Activated naive CD8-positive, alpha-beta T cell treated with anti-CD3 and anti-CD28 coated beads, Interleukin-2, amount 50 U/mL, for 24 hours (primary cell): Measurements from ENCODE around the gene GDA.
"Not testable (repeated sequence)": the region's sequence is repeated elsewhere in the genome, so short reads cannot be mapped to it uniquely, and the experiment has no call there.

Source experiments
- ATAC-seq: fragments of 150-1000 bp; cut with Tn5 transposase; one replicate; pipeline ENCODE4 v1.10.0; 2021
- DNase-seq: peaks from one replicate; pipeline ENCODE4 v3.0.0; 2021
- H3K27ac Mint-ChIP-seq: one replicate; pipeline ENCODE4 v1.8.0; 2021; ENCODE audit warnings: mild to moderate bottlenecking, mixed read lengths
- H3K27me3 Mint-ChIP-seq: one replicate; pipeline ENCODE4 v1.8.0; 2021; ENCODE audit warnings: mixed read lengths
- H3K36me3 Mint-ChIP-seq: one replicate; pipeline ENCODE4 v1.8.0; 2021; ENCODE audit warnings: low read depth, mixed read lengths
- H3K4me1 Mint-ChIP-seq: one replicate; pipeline ENCODE4 v1.8.0; 2021; ENCODE audit warnings: mixed read lengths
- H3K4me3 Mint-ChIP-seq: one replicate; pipeline ENCODE4 v1.8.0; 2021; ENCODE audit warnings: mild to moderate bottlenecking, moderate library complexity, mixed read lengths
- H3K9me3 Mint-ChIP-seq: one replicate; pipeline ENCODE4 v1.8.0; 2021; ENCODE audit warnings: mixed read lengths

Gene GDA

GRCh38 chr9:72263572-72263971, 114.3 kb downstream of the GDA start:
- ATAC-seq (no peak), DNase-seq (no peak)
- Mint-ChIP-seq H3K36me3 (no peaks in the 10 kb centered on the region), H3K27ac (no peak overlapping the region), H3K9me3 (no peaks in the 10 kb centered on the region), H3K4me3 (no peak overlapping the region), H3K27me3 (peaks cover 2% of the 10 kb centered on the region), H3K4me1 (no peaks in the 10 kb centered on the region)

DNA sequence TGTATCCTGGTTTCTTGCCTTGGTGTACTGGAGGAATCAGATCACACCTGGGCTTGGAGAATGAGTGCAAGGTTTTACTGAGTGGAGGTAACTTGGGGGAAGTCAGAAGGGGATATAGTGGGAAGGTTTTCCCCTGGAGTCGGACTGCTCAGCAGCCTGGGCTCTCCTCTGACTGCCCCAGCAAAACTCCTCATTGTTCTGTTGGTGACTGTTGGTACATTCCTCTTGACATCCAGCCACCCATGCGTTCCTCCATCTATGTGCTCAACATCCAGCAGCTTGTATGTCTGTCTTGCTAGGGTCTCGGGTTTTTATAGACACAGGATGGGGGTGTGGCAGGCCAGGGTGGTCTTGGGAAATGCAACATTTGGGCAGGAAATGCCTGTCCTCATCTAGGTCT, 119.7 kb downstream of the GDA start:
- ATAC-seq = no peak

DNA sequence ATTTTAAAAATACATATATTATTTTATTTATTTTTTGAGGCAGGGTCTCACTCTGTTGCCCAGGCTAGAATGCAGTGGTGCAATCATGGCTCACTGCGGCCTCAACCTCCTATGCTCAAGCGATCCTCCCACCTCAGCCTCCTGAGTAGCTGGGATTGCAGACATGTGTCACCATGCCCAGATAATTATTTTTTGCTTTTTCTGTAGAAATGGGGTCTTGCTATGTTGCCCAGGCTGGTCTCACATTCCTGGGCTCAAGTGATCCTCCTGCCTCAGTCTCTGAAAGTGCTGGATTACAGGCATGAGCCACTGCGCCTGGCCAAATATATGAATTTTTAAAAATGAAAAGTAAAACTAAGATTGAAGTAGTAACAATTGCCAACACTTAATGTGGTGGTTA, 121.1 kb downstream of the GDA start:
- not testable (repeated sequence) for H3K36me3 Mint-ChIP-seq, H3K27me3 Mint-ChIP-seq, ATAC-seq, H3K4me3 Mint-ChIP-seq, H3K4me1 Mint-ChIP-seq, H3K27ac Mint-ChIP-seq, DNase-seq, H3K9me3 Mint-ChIP-seq

More for the DNA sequence above, 119.7 kb downstream of the GDA start:
- Mint-ChIP-seq H3K4me1 (no peaks in the 10 kb centered on the region), H3K27ac (no peak overlapping the region), H3K9me3 (no peaks in the 10 kb centered on the region), H3K36me3 (no peaks in the 10 kb centered on the region), H3K4me3 (no peak overlapping the region), H3K27me3 (peaks cover 2% of the 10 kb centered on the region)
- no peak for DNase-seq

DNA sequence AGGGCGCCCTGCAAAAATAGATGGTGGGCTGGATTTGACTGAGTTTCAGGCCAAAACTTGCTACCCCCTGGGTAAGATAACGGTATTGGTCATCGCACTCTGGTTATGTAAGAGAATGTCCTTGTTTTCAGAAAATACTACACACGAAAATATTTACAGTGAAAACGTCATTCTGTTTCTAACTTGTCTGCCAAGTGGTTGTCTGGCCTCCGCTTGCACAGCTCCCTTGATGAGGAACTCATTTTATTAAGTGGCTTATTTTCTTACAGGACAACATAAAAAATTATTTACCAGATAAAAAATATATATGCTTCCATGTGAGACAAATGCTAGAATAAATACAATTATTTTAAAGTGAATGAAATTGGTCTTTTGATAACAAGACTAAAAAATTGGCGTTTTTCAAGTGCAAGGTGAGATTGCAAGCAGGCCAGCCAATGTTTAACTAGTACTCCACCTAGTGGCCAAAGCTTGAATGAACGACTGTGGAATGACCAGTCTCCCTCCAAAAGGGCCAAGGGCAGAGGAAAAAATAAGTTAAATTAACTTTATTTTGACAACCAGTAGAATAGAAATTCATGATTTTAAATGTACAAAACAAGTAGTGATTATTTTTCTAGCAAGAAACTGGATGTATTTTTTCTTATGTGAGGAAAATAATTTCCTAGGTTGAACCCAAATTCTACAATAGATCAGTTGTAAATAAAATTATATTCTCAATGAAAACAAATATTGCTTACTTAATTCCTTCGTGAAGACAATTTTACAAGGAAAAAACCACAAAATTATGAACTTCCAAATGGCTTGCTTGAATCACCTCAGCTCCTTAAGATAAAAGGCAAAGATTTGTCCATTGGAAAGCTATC, 122.6 kb downstream of the GDA start:
- DNase-seq (peak; percentile 51), ATAC-seq (no peak)
- no peak overlapping the region for H3K27ac Mint-ChIP-seq
- no peaks in the 10 kb centered on the region for H3K9me3 Mint-ChIP-seq
- no peaks in the 10 kb centered on the region for H3K36me3 Mint-ChIP-seq
- no peaks in the 10 kb centered on the region for H3K4me1 Mint-ChIP-seq
- no peak overlapping the region for H3K4me3 Mint-ChIP-seq
- peaks cover 2% of the 10 kb centered on the region for H3K27me3 Mint-ChIP-seq

DNA sequence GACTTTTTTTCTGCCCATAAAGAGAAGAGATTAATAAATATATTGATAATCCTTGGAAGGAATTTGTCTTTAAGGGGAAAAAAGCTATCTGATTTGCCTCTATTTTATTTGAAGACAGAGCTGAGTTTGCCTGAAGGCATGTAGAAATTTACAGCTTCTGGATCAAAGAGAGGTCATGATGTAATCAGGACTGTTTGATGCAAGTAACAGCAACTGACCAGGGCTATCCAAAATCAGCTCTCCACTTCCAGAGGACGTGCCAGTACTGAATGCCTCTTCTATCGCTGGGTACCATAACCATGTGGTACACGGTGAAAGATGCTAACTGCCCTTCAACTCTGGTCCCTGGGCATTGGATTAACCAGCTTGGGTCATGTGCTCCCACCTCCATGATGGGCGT, 125.2 kb downstream of the GDA start:
- Mint-ChIP-seq H3K27me3 (peaks cover 2% of the 10 kb centered on the region), H3K4me1 (no peaks in the 10 kb centered on the region), H3K27ac (no peak overlapping the region), H3K9me3 (no peaks in the 10 kb centered on the region), H3K36me3 (no peaks in the 10 kb centered on the region), H3K4me3 (no peak overlapping the region)
- ATAC-seq (no peak), DNase-seq (no peak)

DNA sequence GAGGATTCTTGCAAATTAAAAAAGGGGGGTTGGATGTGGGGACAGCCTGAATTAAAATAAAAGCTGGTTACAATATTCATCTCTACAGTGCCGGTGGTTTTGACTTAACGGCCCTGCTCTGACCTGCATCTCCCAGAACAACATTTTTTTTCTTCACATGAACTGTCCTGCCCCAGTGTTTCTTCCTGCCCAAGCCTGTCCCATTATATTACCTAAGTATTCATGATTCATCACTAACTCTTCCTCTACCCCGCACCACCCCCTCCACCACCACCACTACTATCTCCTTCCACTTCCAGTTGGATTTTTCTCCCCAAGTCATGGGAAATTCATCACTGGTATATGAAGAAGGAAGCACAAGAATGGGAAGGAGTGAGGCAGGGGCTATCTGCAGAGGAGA, 125.7 kb downstream of the GDA start:
- ATAC-seq = no peak
- no peak overlapping the region for H3K4me3 Mint-ChIP-seq
- H3K36me3 Mint-ChIP-seq = no peaks in the 10 kb centered on the region
- H3K9me3 Mint-ChIP-seq = no peaks in the 10 kb centered on the region
- H3K4me1 Mint-ChIP-seq = no peaks in the 10 kb centered on the region
- DNase-seq = no peak
- no peak overlapping the region for H3K27ac Mint-ChIP-seq
- peaks cover 2% of the 10 kb centered on the region for H3K27me3 Mint-ChIP-seq

DNA sequence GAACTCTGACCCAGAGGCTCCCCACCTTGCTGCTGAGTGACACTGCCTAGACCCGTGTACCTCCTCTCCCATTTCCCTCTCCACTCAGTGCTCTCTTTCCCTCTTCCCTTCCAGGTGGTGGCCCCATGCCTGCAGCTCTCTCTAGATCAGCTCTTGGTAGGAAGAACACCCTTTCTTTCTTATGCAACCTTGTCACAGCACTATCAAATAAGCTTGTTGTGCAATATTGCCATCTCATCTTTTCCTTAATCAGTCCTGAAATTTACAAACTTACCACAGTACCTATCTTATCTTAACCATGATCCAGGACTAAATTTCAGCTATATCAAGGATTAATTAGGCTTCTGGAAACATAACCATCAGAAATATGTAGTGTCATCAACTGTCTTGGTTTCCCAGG, 127.2 kb downstream of the GDA start:
- no peaks in the 10 kb centered on the region for H3K4me1 Mint-ChIP-seq
- H3K9me3 Mint-ChIP-seq = no peaks in the 10 kb centered on the region
- peaks cover 2% of the 10 kb centered on the region for H3K27me3 Mint-ChIP-seq
- no peaks in the 10 kb centered on the region for H3K36me3 Mint-ChIP-seq
- no peak for ATAC-seq
- no peak overlapping the region for H3K4me3 Mint-ChIP-seq
- DNase-seq = no peak
- H3K27ac Mint-ChIP-seq = no peak overlapping the region

DNA sequence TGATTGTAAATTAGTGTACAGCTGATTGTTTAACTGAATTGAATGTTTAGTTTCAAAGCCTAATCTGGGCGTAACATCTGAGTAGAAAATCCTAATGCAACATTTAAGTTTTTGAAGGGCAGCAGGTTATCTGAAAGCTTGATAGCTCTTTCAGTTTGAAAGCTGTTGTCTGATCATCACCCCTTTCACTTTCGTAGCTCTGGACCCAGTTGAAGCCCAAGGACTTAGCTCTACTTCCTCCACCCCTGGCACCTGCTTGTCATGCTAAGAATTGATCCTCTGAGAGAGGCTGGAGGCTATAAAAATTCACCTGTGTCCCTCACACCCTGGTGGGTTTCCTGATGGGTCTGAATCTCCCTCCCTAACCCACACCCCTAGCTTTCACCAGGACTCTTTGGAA, 129.7 kb downstream of the GDA start:
- ATAC-seq = no peak
- Mint-ChIP-seq H3K36me3 (no peaks in the 10 kb centered on the region), H3K4me1 (no peaks in the 10 kb centered on the region), H3K27ac (no peak overlapping the region), H3K9me3 (no peaks in the 10 kb centered on the region), H3K4me3 (no peak overlapping the region), H3K27me3 (no peaks in the 10 kb centered on the region)
- DNase-seq = no peak

DNA sequence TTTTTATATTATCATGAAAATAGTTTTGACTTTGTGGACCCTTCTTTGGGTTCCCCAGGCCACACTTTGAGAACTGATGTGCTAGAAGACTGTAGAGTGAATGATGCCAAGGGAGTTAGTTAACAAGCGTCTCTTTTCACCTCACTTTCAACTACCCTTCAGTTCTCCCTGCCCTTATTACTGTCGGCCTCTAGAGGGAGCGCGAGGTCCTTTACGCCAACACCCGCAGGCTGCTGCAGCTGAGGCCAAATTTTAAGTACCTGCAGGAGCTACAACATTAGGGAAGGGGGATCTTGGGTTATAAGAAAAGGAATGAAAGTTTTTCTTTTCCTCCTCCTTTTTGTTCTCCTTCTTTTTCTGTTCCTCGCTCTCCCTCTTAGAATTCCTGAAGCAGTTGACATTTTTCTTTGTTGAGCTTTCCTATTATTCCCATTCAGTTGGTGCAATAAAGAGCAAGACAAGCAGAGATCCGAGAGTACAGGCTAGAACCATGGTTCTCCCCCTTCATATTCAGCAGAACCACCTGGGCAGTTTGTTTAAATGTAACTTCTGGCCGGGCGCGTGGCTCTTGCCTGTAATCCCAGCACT, 131.8 kb downstream of the GDA start:
- Mint-ChIP-seq H3K36me3 (no peaks in the 10 kb centered on the region), H3K9me3 (no peaks in the 10 kb centered on the region), H3K27ac (no peak overlapping the region), H3K4me1 (no peaks in the 10 kb centered on the region), H3K27me3 (no peaks in the 10 kb centered on the region), H3K4me3 (no peak overlapping the region)
- DNase-seq (peak; percentile 70), ATAC-seq (peak; percentile 79)

DNA sequence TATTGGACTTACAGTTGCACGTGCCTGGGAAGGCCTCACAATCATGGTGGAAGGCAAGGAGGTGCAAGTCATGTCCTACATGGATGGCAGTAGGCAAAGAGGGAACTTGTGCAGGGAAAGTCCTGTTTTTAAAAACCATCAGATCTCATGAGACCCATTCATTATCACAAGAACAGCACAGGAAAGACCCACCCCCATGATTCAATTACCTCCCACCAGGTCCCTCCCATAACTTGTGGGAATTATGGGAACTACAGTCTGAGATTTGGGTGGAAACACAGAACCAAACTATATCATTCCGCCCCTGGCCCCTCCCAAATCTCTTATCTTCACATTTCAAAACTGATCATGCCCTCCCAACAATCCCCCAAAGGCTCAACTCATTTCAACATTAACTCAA, 140.2 kb downstream of the GDA start:
- Mint-ChIP-seq H3K36me3 (no peaks in the 10 kb centered on the region), H3K27me3 (no peaks in the 10 kb centered on the region), H3K27ac (no peak overlapping the region), H3K9me3 (no peaks in the 10 kb centered on the region), H3K4me1 (peaks cover 8% of the 10 kb centered on the region), H3K4me3 (no peak overlapping the region)
- DNase-seq (no peak), ATAC-seq (no peak)

GRCh38 chr9:72290311-72290710, 141.1 kb downstream of the GDA start:
- Mint-ChIP-seq H3K9me3 (no peaks in the 10 kb centered on the region), H3K27me3 (no peaks in the 10 kb centered on the region), H3K36me3 (no peaks in the 10 kb centered on the region), H3K27ac (no peak overlapping the region), H3K4me1 (peaks cover 8% of the 10 kb centered on the region), H3K4me3 (no peak overlapping the region)
- ATAC-seq (no peak), DNase-seq (no peak)

DNA sequence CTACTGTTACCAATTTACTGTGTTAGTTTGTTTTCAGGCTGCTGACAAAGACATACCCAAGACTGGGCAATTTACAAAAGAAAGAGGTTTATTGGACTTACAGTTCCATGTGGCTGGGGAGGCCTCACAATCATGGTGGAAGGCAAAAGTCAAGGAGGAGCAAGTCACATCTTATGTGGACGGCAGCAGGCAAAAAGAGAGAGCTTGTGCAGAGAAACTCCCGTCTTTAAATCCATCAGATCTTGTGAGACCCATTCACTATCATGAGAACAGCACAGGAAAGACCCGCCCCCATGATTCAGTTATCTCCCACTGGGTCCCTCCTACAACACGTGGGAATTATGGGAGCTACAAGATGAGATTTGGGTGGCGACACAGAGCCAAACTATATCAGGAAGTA, 142.3 kb downstream of the GDA start:
- DNase-seq, H3K27ac Mint-ChIP-seq: not testable (repeated sequence)

DNA sequence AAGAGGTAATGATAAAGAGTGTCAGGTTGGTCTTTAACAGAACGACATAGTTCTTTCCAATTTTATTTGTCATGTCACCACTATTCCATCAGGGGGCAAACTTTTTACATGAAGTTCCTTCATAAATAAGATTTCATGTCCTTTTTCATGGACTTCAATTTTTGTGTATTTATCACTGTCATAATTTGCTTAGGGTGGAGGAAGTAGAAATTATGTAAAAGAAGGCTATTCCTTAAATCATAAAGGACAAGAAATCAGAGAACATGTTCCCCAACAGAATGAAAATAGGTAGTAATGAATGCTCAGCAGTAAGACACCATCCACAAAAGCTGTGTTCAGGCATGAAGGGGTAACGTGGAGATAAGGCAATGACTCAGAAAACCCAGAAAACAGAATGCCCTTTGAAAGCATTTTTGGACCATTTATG, 143.0 kb downstream of the GDA start:
- Mint-ChIP-seq H3K4me3 (no peak overlapping the region), H3K36me3 (no peaks in the 10 kb centered on the region), H3K27me3 (no peaks in the 10 kb centered on the region), H3K4me1 (peaks cover 8% of the 10 kb centered on the region), H3K9me3 (no peaks in the 10 kb centered on the region), H3K27ac (no peak overlapping the region)
- ATAC-seq (no peak), DNase-seq (no peak)

More for the DNA sequence above, 142.3 kb downstream of the GDA start:
- H3K4me3 Mint-ChIP-seq, H3K36me3 Mint-ChIP-seq, ATAC-seq, H3K27me3 Mint-ChIP-seq, H3K4me1 Mint-ChIP-seq, H3K9me3 Mint-ChIP-seq: not testable (repeated sequence)

- ATAC-seq (no peak), DNase-seq (no peak)
- H3K27me3 Mint-ChIP-seq = no peaks in the 10 kb centered on the region
Observed at GRCh38 chr9:72292874-72293607, 143.8 kb downstream of the GDA start.

DNA sequence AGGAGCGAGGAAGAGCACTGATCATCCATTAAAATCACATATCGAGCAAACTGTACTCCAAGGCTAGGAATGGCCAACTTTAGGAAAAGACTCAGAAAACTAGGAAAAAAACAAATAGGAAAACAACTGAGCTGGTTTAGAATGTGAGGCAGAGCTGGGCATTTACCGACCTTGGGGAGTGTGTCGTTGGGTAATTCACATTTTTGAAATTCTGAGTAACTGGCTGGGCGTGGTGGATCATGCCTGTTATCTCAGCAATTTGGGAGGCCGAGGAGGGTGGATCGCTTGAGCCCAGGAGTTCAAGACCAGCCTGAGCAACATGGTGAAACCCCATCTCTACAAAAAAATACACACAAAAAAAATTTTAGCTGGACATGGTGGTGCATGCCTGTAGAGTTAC, 145.7 kb downstream of the GDA start:
- DNase-seq (no peak), ATAC-seq (no peak)
- no peaks in the 10 kb centered on the region for H3K9me3 Mint-ChIP-seq
- no peak overlapping the region for H3K27ac Mint-ChIP-seq
- no peaks in the 10 kb centered on the region for H3K36me3 Mint-ChIP-seq
- H3K4me1 Mint-ChIP-seq = peaks cover 8% of the 10 kb centered on the region
- no peak overlapping the region for H3K4me3 Mint-ChIP-seq
- no peaks in the 10 kb centered on the region for H3K27me3 Mint-ChIP-seq

More at GRCh38 chr9:72292874-72293607, 143.8 kb downstream of the GDA start:
- Mint-ChIP-seq H3K36me3 (no peaks in the 10 kb centered on the region), H3K9me3 (no peaks in the 10 kb centered on the region), H3K4me3 (no peak overlapping the region), H3K4me1 (peaks cover 8% of the 10 kb centered on the region), H3K27ac (no peak overlapping the region)
